A549 (cell line): ENCODE measurements around the gene TRAPPC3. TPM values are rescaled to one million over a fixed set of nuclear protein-coding genes. Genes with fewer than 3 reads are reported as not detected.

Source experiments
- ATAC-seq, 2 experiments: fragments of 200-7000 bp in 1 of 2; fragments of >200 bp in 1 of 2; cut with Nextera tagmentation in 1 of 2; cut with Tn5 transposase in 1 of 2; 3 replicates each; pipeline versions ENCODE4 v1.8.0 to v1.9.1; 2018 to 2020; ENCODE audit warnings: mild to moderate bottlenecking in 1 of 2, moderate library complexity in 1 of 2
- CTCF ChIA-PET: fragments of 300-600 bp; sonication (Branson Sonifier 250); formaldehyde crosslinking; extraction: SDS; loops from one replicate; lab custom pipeline; 2021; ENCODE audit warnings: antibody characterized with exemption, inconsistent platforms; lab: Yijun Ruan, JAX
- POLR2A ChIA-PET: fragments of 350-600 bp; formaldehyde crosslinking; extraction: SDS; loops from one replicate; lab custom pipeline; 2021; ENCODE audit warnings: antibody characterized with exemption, inconsistent platforms; lab: Yijun Ruan, JAX
- DNase-seq, 2 experiments: peaks; one replicate each; pipeline versions ENCODE4 v3.0.0 to v3.0.0-alpha.2; 2011 to 2016; ENCODE audit warnings: low read depth in 1 of 2, low spot score in 1 of 2
- FAIRE-seq: peaks from 2 replicates; lab custom pipeline; 2011; peaks lifted over from hg19 to GRCh38; lab: Jason Lieb, UNC
- H3K27ac ChIP-seq, 2 experiments: fragments of >200 bp; sonication (Bioruptor Twin); formaldehyde crosslinking; 3 replicates each; pipeline ENCODE4 v1.5.1; 2016 to 2017
- H3K4me1 ChIP-seq: fragments of >200 bp; sonication (Bioruptor Twin); formaldehyde crosslinking; 3 replicates; pipeline ENCODE4 v1.6.1; 2016
- H3K4me2 ChIP-seq: fragments of >200 bp; sonication (Bioruptor Twin); formaldehyde crosslinking; 3 replicates; pipeline ENCODE4 v1.6.1; 2016
- H3K4me3 ChIP-seq: fragments of >200 bp; sonication (Bioruptor Twin); formaldehyde crosslinking; 3 replicates; pipeline ENCODE4 v1.5.1; 2016
- H3K9me3 ChIP-seq: fragments of >200 bp; sonication (Bioruptor Twin); formaldehyde crosslinking; 3 replicates; pipeline ENCODE4 v1.6.1; 2016
- BHLHE40 ChIP-seq: IDR thresholded peaks from 2 replicates; pipeline ENCODE4 v1.6.1; 2012; ENCODE audit warnings: low read depth, low read length, inconsistent platforms
- CEBPB ChIP-seq, 2 experiments: fragments of >200 bp in 1 of 2; sonication (Bioruptor Twin) in 1 of 2; formaldehyde crosslinking in 1 of 2; IDR thresholded peaks; 2 replicates each; pipeline ENCODE4 v1.6.1; 2012 to 2016
- CHD4 ChIP-seq: fragments of 200-600 bp; sonication (generic); IDR thresholded peaks from 2 replicates; pipeline ENCODE4 v1.6.1; 2016; ENCODE audit warnings: antibody characterized with exemption, mild to moderate bottlenecking, borderline replicate concordance
- EHF ChIP-seq: fragments of 250-450 bp; sonication (Bioruptor Pico); IDR thresholded peaks from 2 replicates; pipeline ENCODE4 v1.5.0; 2020; ENCODE audit warnings: mild to moderate bottlenecking
- EHMT2 ChIP-seq: fragments of 200-600 bp; sonication (generic); IDR thresholded peaks from 2 replicates; pipeline ENCODE4 v1.6.1; 2016; ENCODE audit warnings: antibody characterized with exemption, low read depth, mild to moderate bottlenecking, moderate library complexity
- FOXS1 ChIP-seq: fragments of 250-450 bp; sonication (Bioruptor Pico); IDR thresholded peaks from 2 replicates; pipeline ENCODE4 v1.5.0; 2020; ENCODE audit warnings: mild to moderate bottlenecking, moderate library complexity
- HEYL ChIP-seq: fragments of 250-450 bp; sonication (Bioruptor Pico); IDR thresholded peaks from 2 replicates; pipeline ENCODE4 v1.8.0; 2021; ENCODE audit warnings: mild to moderate bottlenecking, moderate library complexity
- HOXB13 ChIP-seq: fragments of 250-450 bp; sonication (Bioruptor Pico); IDR thresholded peaks from 2 replicates; pipeline ENCODE4 v1.5.0; 2020; ENCODE audit warnings: low read depth, mild to moderate bottlenecking, moderate library complexity
- HOXB5 ChIP-seq: fragments of 250-450 bp; sonication (Bioruptor Pico); IDR thresholded peaks from 2 replicates; pipeline ENCODE4 v1.5.0; 2020; ENCODE audit warnings: mild to moderate bottlenecking, moderate library complexity
- KDM1A ChIP-seq: fragments of 200-600 bp; sonication (generic); IDR thresholded peaks from 2 replicates; pipeline ENCODE4 v1.6.1; 2016; ENCODE audit warnings: low read depth, mild to moderate bottlenecking
- MAFK ChIP-seq: fragments of 450-650 bp; IDR thresholded peaks from 2 replicates; pipeline ENCODE4 v1.6.1; 2014; ENCODE audit not compliant: partially characterized antibody
- MAZ ChIP-seq: fragments of 150-350 bp; IDR thresholded peaks from 2 replicates; pipeline ENCODE4 v1.6.1; 2014; ENCODE audit warnings: antibody characterized with exemption, low read depth, low read length, borderline replicate concordance
- POLR2A ChIP-seq: IDR thresholded peaks from 2 replicates; pipeline ENCODE4 v1.6.1; 2012; ENCODE audit warnings: mild to moderate bottlenecking, low read length
- RAD21 ChIP-seq, 2 experiments: fragments of >200 bp in 1 of 2; sonication (Bioruptor Twin) in 1 of 2; formaldehyde crosslinking in 1 of 2; IDR thresholded peaks in 1 of 2; conservative IDR thresholded peaks in 1 of 2; 2 replicates in 1 of 2; 3 replicates in 1 of 2; pipeline ENCODE4 v1.6.1; 2012 to 2018; ENCODE audit warnings: inconsistent platforms in 1 of 2
- RARB ChIP-seq: fragments of 250-450 bp; sonication (Bioruptor Pico); IDR thresholded peaks from 2 replicates; pipeline ENCODE4 v1.8.0; 2021; ENCODE audit warnings: mild to moderate bottlenecking, moderate library complexity
- RCOR1 ChIP-seq: fragments of 150-350 bp; IDR thresholded peaks from 2 replicates; pipeline ENCODE4 v1.6.1; 2014; ENCODE audit warnings: antibody characterized with exemption, low read length, low read depth
- SMC3 ChIP-seq: fragments of >200 bp; sonication (Bioruptor Twin); formaldehyde crosslinking; IDR thresholded peaks from 3 replicates; pipeline ENCODE4 v1.6.1; 2018; ENCODE audit warnings: inconsistent platforms
- TFCP2L1 ChIP-seq: fragments of 250-450 bp; sonication (Bioruptor Pico); IDR thresholded peaks from 2 replicates; pipeline ENCODE4 v1.5.0; 2021; ENCODE audit warnings: mild to moderate bottlenecking
- ZFP36 ChIP-seq: fragments of 450-650 bp; IDR thresholded peaks from 2 replicates; pipeline ENCODE4 v1.6.1; 2014; ENCODE audit warnings: borderline replicate concordance; ENCODE audit not compliant: partially characterized antibody
- ZSCAN20 ChIP-seq: fragments of 250-450 bp; sonication (Bioruptor Pico); IDR thresholded peaks from 2 replicates; pipeline ENCODE4 v1.8.0; 2022; ENCODE audit warnings: mild to moderate bottlenecking, moderate library complexity
- WGBS: methylation state at CpG from one replicate; pipeline ENCODE4 v1.1.6; 2017; ENCODE audit errors: missing lambda C conversion rate; 5-methylcytosine and 5-hydroxymethylcytosine counted together
- polyA plus RNA-seq, 4 experiments: library from polyadenylated mRNA; depleted of rRNA in 3 of 4; stranded (reverse); fragments of >200 nt; fragmentation: RNase III in 1 of 4; extraction: RNeasy Plus Mini Kit Qiagen cat#74134 plus additional on column Dnase treatment in 1 of 4; gene quantifications; 2 replicates in 3 of 4; 3 replicates in 1 of 4; pipeline ENCODE4 v1.2.3, GENCODE V29; 2011 to 2017
- TF ChIP-seq, protein P1 (sequence below): IDR thresholded peaks from 2 replicates; pipeline ENCODE4 v1.6.1; 2012; ENCODE audit warnings: low read depth, borderline replicate concordance
- TF ChIP-seq, protein P2 (sequence below): fragments of 450-650 bp; IDR thresholded peaks from 2 replicates; pipeline ENCODE4 v1.6.1; 2014; ENCODE audit warnings: antibody characterized with exemption
- TF ChIP-seq, protein P3 (sequence below): fragments of 250-450 bp; sonication (Bioruptor Pico); IDR thresholded peaks from 2 replicates; pipeline ENCODE4 v1.5.0; 2020; ENCODE audit warnings: low read depth, mild to moderate bottlenecking, moderate library complexity

Gene TRAPPC3
- polyA plus RNA-seq, 2 of the 4 experiments (the other 2 are of a cell fraction) = 62.2 to 103 TPM

DNA sequence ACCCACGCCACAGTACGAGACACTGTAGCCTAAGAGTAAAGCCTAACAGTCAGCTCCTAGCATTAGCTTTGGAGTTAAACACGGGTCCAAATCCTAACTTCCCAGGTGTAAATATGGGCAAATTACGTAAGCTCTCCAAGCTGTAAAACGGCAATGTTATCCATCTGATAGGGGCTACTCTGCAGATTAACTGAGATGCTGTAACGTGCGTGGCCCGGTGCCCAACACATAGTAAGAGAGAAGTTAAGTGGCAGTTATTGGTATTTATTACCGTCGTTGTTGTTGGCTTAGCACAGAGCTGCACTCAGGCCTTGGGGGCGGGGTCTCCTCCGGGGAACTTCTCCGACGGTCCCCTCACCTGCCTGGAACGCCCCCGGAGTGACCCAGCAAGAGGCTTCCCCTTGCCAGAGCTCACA lies 457 bp downstream of the TRAPPC3 start:
- TF ChIP-seq, protein P1, sequence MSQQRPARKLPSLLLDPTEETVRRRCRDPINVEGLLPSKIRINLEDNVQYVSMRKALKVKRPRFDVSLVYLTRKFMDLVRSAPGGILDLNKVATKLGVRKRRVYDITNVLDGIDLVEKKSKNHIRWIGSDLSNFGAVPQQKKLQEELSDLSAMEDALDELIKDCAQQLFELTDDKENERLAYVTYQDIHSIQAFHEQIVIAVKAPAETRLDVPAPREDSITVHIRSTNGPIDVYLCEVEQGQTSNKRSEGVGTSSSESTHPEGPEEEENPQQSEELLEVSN = no peak
- no peak for TF ChIP-seq EHMT2
- TF ChIP-seq HOXB5 = no peak
- TF ChIP-seq SMC3 = no peak
- no peak for TF ChIP-seq MAFK
- no peak for TF ChIP-seq ZFP36
- TF ChIP-seq, protein P2, sequence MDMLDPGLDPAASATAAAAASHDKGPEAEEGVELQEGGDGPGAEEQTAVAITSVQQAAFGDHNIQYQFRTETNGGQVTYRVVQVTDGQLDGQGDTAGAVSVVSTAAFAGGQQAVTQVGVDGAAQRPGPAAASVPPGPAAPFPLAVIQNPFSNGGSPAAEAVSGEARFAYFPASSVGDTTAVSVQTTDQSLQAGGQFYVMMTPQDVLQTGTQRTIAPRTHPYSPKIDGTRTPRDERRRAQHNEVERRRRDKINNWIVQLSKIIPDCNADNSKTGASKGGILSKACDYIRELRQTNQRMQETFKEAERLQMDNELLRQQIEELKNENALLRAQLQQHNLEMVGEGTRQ = no peak
- TF ChIP-seq FOXS1 (CRISPR knock-in tag) = no peak
- no peak for TF ChIP-seq RCOR1
- TF ChIP-seq HEYL (CRISPR knock-in tag) = no peak
- TF ChIP-seq CEBPB (IDR thresholded peaks at IDR 0.05) = no peak
- TF ChIP-seq POLR2A = no peak
- TF ChIP-seq TFCP2L1 (CRISPR knock-in tag) = no peak
- no peak for TF ChIP-seq HOXB13
- TF ChIP-seq, protein P3, sequence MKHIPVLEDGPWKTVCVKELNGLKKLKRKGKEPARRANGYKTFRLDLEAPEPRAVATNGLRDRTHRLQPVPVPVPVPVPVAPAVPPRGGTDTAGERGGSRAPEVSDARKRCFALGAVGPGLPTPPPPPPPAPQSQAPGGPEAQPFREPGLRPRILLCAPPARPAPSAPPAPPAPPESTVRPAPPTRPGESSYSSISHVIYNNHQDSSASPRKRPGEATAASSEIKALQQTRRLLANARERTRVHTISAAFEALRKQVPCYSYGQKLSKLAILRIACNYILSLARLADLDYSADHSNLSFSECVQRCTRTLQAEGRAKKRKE (CRISPR knock-in tag) = no peak
- TF ChIP-seq CHD4 = no peak
- no peak for FAIRE-seq
- no peak for DNase-seq
- H3K4me1 ChIP-seq = peaks cover 31% of the 10 kb centered on the region
- WGBS = 2% methylated on average over 15 of the region's 16 CpGs
- POLR2A ChIA-PET = interaction anchor here (0.5 to 3.4 kb wide), 11 partner anchors 12 to 315 kb away, joined by 3 to 23 read pairs (median 5); partner anchors contain the start of genes LSM10, MRPS15 and THRAP3
- no peaks in the 10 kb centered on the region for H3K9me3 ChIP-seq
- H3K4me3 ChIP-seq = peak overlapping the region; percentile 59
- CTCF ChIA-PET = interaction anchor here (1.0 to 5.2 kb wide), 48 partner anchors 11 to 301 kb away, joined by 3 to 114 read pairs (median 6); partner anchors contain the start of genes EVA1B, OSCP1 and THRAP3
- H3K27ac ChIP-seq = peak overlapping the region; percentile 76 to 97
- peak overlapping the region; percentile 93 for H3K4me2 ChIP-seq
- peak; percentile 0 to 3; a peak in 3 of 6 replicates for ATAC-seq

DNA sequence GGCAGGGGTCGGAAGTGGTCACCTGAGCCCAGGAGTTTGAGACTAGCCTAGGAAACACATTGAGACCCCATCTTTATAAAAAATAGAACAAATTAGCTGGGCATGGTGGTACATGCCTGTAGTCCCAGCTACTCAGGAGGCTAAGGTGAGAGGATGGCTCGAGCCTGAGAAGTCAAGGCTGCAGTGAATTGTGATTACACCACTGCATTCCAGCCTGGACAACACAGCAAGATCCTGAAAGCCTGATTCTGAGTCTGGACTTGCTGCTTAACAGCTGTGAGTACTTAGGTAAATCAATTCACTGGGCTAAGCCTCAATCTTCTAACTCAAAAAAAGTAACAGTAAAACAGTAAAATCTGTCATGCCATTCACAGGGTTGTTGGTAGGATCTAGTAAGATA lies 4.9 kb downstream of the TRAPPC3 start:
- FAIRE-seq (no peak), ATAC-seq (no peak), DNase-seq (no peak)
- H3K4me2 ChIP-seq = no peak overlapping the region
- H3K27ac ChIP-seq = no peak overlapping the region
- TF ChIP-seq EHF = no peak
- TF ChIP-seq HOXB5 = no peak
- no peak for TF ChIP-seq RARB (CRISPR knock-in tag)
- no peak for TF ChIP-seq RAD21 (conservative IDR thresholded peaks at IDR 0.05 in 1 of 2, IDR thresholded peaks at IDR 0.05 in 1 of 2)
- TF ChIP-seq BHLHE40 = no peak
- no peak for TF ChIP-seq MAZ
- CTCF ChIA-PET = interaction anchor here (0.6 to 3.4 kb wide), 4 partner anchors 10 to 1477 kb away, joined by 3 to 20 read pairs (median 8); no protein-coding TSS in a partner anchor
- POLR2A ChIA-PET = interaction anchor here (0.7 kb wide), 1 partner anchor 204 kb away, joined by 4 read pairs; no protein-coding TSS in a partner anchor
- peaks cover 7% of the 10 kb centered on the region for H3K4me1 ChIP-seq
- no peak overlapping the region for H3K4me3 ChIP-seq
- WGBS = 97% methylated on average over 2 of the region's 2 CpGs
- H3K9me3 ChIP-seq = no peaks in the 10 kb centered on the region

DNA sequence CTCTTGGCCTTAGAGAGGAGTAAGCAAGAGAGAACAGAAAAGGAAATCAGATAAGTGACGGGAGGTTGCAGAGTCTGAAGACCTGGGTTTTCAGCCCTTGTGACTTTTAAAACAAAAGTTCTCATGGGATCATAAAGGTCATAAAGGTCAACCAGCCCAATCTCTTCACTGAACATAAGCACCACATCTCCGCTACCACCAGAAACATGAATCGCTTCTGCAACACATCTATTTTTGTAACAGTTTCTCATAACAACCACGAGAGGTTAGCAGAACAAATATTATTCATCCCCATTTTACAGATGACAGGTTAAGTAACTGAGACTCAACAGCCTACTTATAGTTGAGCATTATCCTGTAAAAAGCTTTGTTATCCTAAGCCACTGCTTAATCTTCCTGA lies 5.9 kb downstream of the TRAPPC3 start:
- no peak for DNase-seq
- no peak for FAIRE-seq
- peaks cover 7% of the 10 kb centered on the region for H3K4me1 ChIP-seq
- ATAC-seq = no peak
- H3K9me3 ChIP-seq = no peaks in the 10 kb centered on the region
- 89% methylated on average over 4 of the region's 4 CpGs for WGBS
- H3K27ac ChIP-seq = no peak overlapping the region
- no peak overlapping the region for H3K4me3 ChIP-seq
- ChIA-PET POLR2A (no interaction called here), CTCF (interaction anchor here (0.7 to 3.4 kb wide), 3 partner anchors 9 to 225 kb away, joined by 3 to 20 read pairs (median 3); no protein-coding TSS in a partner anchor)
- no peak overlapping the region for H3K4me2 ChIP-seq
- TF ChIP-seq KDM1A = 0 out of 2 replicates have a peak, but pooled peaks have one; percentile 42
- TF ChIP-seq ZSCAN20 (CRISPR knock-in tag) = no peak
- TF ChIP-seq, all 56 proteins: peak for 1
